NCI-H446 treated with DMSO at 0.1 percent for 48 hours (cell line): ENCODE measurements around the gene ARFRP1.
A peak's percentile ranks its signal among the peaks of the same experiment; 100 is the strongest.

Source experiments
- DNase-seq: peaks from one replicate; lab custom pipeline; 2025; lab: John Stamatoyannopoulos, UW

ARFRP1 gene

GRCh38 chr20:63690898-63691710 is 16.7 kb downstream of the ARFRP1 start:
- DNase-seq = no peak

GRCh38 chr20:63690003-63690897 is 17.5 kb downstream of the ARFRP1 start:
- DNase-seq = no peak

GRCh38 chr20:63689046-63690002 is 18.5 kb downstream of the ARFRP1 start:
- no peak for DNase-seq

GRCh38 chr20:63688228-63689045 is 19.3 kb downstream of the ARFRP1 start:
- DNase-seq = no peak

- DNase-seq = no peak
Measured at GRCh38 chr20:63687419-63688178, 20.2 kb downstream of the ARFRP1 start.

GRCh38 chr20:63686492-63687321 is 21.1 kb downstream of the ARFRP1 start:
- no peak for DNase-seq

- DNase-seq = no peak
Measured at GRCh38 chr20:63686094-63686491, 21.7 kb downstream of the ARFRP1 start.

GRCh38 chr20:63685269-63686026 is 22.3 kb downstream of the ARFRP1 start:
- DNase-seq = no peak

GRCh38 chr20:63682384-63683139 is 25.2 kb downstream of the ARFRP1 start:
- DNase-seq = peak; percentile 25

GRCh38 chr20:63681609-63682142 is 26.1 kb downstream of the ARFRP1 start:
- no peak for DNase-seq

- no peak for DNase-seq
Measured at GRCh38 chr20:63680857-63681608, 26.7 kb downstream of the ARFRP1 start.

- no peak for DNase-seq
Measured at GRCh38 chr20:63680427-63680826, 27.3 kb downstream of the ARFRP1 start.

- DNase-seq = no peak
Measured at GRCh38 chr20:63679799-63680305, 27.9 kb downstream of the ARFRP1 start.

- no peak for DNase-seq
Measured at GRCh38 chr20:63678667-63679465, 28.9 kb downstream of the ARFRP1 start.

- DNase-seq = no peak
Measured at GRCh38 chr20:63678071-63678470, 29.7 kb downstream of the ARFRP1 start.
